HCT116 (cell line): Measurements from ENCODE around the gene BFAR.

Experiments used
- EZH2 ChIP-seq: fragments of 200-600 bp; sonication (generic); IDR thresholded peaks from 2 replicates; pipeline ENCODE4 v1.6.1; 2017; ENCODE audit warnings: antibody characterized with exemption, mixed run types
- ZNF274 ChIP-seq: fragments of 200-500 bp; sonication (Bioruptor generic); IDR thresholded peaks from 2 replicates; pipeline ENCODE4 v1.6.1; 2014; ENCODE audit warnings: mild to moderate bottlenecking, low read depth, low read length, inconsistent platforms
- TF ChIP-seq, protein P1 (sequence below): IDR thresholded peaks from 2 replicates; pipeline ENCODE4 v1.6.1; 2012; ENCODE audit warnings: low read depth
- TF ChIP-seq, protein P2 (sequence below), 3 experiments: fragments of 200-600 bp in 1 of 3; sonication (generic) in 1 of 3; IDR thresholded peaks in 2 of 3; conservative IDR thresholded peaks in 1 of 3; 2 replicates each; pipeline ENCODE4 v1.5.1; 2012 to 2017; ENCODE audit warnings: low read depth in 2 of 3, low read length in 2 of 3, antibody characterized with exemption in 1 of 3, borderline replicate concordance in 1 of 3, control low read depth in 1 of 3, mild to moderate bottlenecking in 1 of 3, mixed read lengths in 1 of 3, mixed run types in 1 of 3, moderate library complexity in 1 of 3; ENCODE audit not compliant: insufficient read depth in 1 of 3

DNA sequence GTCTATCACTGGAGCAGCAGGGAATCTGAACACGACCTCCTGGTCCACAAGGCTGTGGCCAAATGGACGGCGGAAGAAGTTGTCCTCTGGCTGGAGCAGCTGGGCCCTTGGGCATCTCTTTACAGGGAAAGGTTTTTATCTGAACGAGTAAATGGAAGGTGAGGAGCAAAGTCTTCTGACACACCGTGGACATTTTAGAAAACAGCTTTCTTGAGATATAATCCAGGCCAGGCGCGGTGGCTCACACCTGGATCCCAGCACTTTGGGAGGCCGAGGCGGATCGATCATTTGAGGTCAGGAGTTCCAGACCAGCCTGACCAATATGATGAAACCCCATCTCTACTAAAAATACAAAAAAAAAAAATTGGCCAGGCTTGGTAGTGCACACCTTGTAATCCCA, 17.1 kb downstream of the BFAR start:
- TF ChIP-seq, protein P1, sequence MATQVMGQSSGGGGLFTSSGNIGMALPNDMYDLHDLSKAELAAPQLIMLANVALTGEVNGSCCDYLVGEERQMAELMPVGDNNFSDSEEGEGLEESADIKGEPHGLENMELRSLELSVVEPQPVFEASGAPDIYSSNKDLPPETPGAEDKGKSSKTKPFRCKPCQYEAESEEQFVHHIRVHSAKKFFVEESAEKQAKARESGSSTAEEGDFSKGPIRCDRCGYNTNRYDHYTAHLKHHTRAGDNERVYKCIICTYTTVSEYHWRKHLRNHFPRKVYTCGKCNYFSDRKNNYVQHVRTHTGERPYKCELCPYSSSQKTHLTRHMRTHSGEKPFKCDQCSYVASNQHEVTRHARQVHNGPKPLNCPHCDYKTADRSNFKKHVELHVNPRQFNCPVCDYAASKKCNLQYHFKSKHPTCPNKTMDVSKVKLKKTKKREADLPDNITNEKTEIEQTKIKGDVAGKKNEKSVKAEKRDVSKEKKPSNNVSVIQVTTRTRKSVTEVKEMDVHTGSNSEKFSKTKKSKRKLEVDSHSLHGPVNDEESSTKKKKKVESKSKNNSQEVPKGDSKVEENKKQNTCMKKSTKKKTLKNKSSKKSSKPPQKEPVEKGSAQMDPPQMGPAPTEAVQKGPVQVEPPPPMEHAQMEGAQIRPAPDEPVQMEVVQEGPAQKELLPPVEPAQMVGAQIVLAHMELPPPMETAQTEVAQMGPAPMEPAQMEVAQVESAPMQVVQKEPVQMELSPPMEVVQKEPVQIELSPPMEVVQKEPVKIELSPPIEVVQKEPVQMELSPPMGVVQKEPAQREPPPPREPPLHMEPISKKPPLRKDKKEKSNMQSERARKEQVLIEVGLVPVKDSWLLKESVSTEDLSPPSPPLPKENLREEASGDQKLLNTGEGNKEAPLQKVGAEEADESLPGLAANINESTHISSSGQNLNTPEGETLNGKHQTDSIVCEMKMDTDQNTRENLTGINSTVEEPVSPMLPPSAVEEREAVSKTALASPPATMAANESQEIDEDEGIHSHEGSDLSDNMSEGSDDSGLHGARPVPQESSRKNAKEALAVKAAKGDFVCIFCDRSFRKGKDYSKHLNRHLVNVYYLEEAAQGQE, result no peak
- TF ChIP-seq, protein P2, sequence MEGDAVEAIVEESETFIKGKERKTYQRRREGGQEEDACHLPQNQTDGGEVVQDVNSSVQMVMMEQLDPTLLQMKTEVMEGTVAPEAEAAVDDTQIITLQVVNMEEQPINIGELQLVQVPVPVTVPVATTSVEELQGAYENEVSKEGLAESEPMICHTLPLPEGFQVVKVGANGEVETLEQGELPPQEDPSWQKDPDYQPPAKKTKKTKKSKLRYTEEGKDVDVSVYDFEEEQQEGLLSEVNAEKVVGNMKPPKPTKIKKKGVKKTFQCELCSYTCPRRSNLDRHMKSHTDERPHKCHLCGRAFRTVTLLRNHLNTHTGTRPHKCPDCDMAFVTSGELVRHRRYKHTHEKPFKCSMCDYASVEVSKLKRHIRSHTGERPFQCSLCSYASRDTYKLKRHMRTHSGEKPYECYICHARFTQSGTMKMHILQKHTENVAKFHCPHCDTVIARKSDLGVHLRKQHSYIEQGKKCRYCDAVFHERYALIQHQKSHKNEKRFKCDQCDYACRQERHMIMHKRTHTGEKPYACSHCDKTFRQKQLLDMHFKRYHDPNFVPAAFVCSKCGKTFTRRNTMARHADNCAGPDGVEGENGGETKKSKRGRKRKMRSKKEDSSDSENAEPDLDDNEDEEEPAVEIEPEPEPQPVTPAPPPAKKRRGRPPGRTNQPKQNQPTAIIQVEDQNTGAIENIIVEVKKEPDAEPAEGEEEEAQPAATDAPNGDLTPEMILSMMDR (IDR thresholded peaks at IDR 0.05 in 2 of 3, conservative IDR thresholded peaks at IDR 0.05 in 1 of 3; ENCODE audit: borderline replicate concordance in 1 of 3, insufficient read depth in 1 of 3, low read depth in 2 of 3, low read length in 2 of 3), result no peak
- TF ChIP-seq ZNF274 (no peak), EZH2 (no peak)
